Cortex of kidney (tissue), 1 donor: ENCODE data around the gene OTOS.

Experiments used
- DNase-seq: peaks from one replicate; lab custom pipeline; 2025; lab: John Stamatoyannopoulos, UW

The OTOS gene

GRCh38 chr2:240167588-240167880 is 27.1 kb upstream of the OTOS start:
- no peak for DNase-seq

- no peak for DNase-seq
Observed at GRCh38 chr2:240166761-240167587, 26.5 kb upstream of the OTOS start.

- no peak for DNase-seq
Observed at GRCh38 chr2:240166191-240166590, 25.7 kb upstream of the OTOS start.

- no peak for DNase-seq
Observed at GRCh38 chr2:240165661-240166060, 25.2 kb upstream of the OTOS start.

- DNase-seq: no peak
Observed at GRCh38 chr2:240165034-240165433, 24.6 kb upstream of the OTOS start.

GRCh38 chr2:240164586-240164985 is 24.1 kb upstream of the OTOS start:
- no peak for DNase-seq

GRCh38 chr2:240163844-240164574 is 23.6 kb upstream of the OTOS start:
- DNase-seq: no peak

- DNase-seq: no peak
Observed at GRCh38 chr2:240162939-240163714, 22.7 kb upstream of the OTOS start.

GRCh38 chr2:240162531-240162930 is 22.1 kb upstream of the OTOS start:
- no peak for DNase-seq

GRCh38 chr2:240162032-240162431 is 21.6 kb upstream of the OTOS start:
- DNase-seq: no peak

- no peak for DNase-seq
Observed at GRCh38 chr2:240161087-240161750, 20.8 kb upstream of the OTOS start.

- no peak for DNase-seq
Observed at GRCh38 chr2:240160291-240161086, 20.0 kb upstream of the OTOS start.

- no peak for DNase-seq
Observed at GRCh38 chr2:240159251-240159839, 18.9 kb upstream of the OTOS start.

- DNase-seq: no peak
Observed at GRCh38 chr2:240157147-240157470, 16.7 kb upstream of the OTOS start.

- DNase-seq: no peak
Observed at GRCh38 chr2:240156435-240157146, 16.1 kb upstream of the OTOS start.

GRCh38 chr2:240155745-240156390 is 15.4 kb upstream of the OTOS start:
- no peak for DNase-seq

- no peak for DNase-seq
Observed at GRCh38 chr2:240155048-240155744, 14.7 kb upstream of the OTOS start.

- no peak for DNase-seq
Observed at GRCh38 chr2:240154606-240155005, 14.1 kb upstream of the OTOS start.

- DNase-seq: no peak
Observed at GRCh38 chr2:240153418-240153817, 13.0 kb upstream of the OTOS start.
